HepG2 (cell line): ENCODE measurements around the gene CIAPIN1. TPM values are rescaled to one million over a fixed set of nuclear protein-coding genes. Genes with fewer than 3 reads are reported as not detected.

Experiments used
- BCL6 ChIP-seq: IDR thresholded peaks from 2 replicates; pipeline ENCODE4 v1.6.1; 2016; ENCODE audit warnings: missing genetic modification reagents, missing compliant biosample characterization
- CAMTA2 ChIP-seq: sonication (generic); formaldehyde crosslinking; IDR thresholded peaks from 2 replicates; pipeline ENCODE4 v1.4.0; 2020; ENCODE audit warnings: mild to moderate bottlenecking, missing genetic modification reagents, borderline replicate concordance
- DZIP1 ChIP-seq: sonication (generic); formaldehyde crosslinking; IDR thresholded peaks from 2 replicates; pipeline ENCODE4 v1.5.0; 2020; ENCODE audit warnings: mild to moderate bottlenecking, missing genetic modification reagents
- FLYWCH1 ChIP-seq: sonication (generic); formaldehyde crosslinking; IDR thresholded peaks from 2 replicates; pipeline ENCODE4 v1.8.1; 2023; ENCODE audit warnings: mild to moderate bottlenecking, missing genetic modification reagents
- FOXK1 ChIP-seq: sonication (generic); formaldehyde crosslinking; IDR thresholded peaks from 2 replicates; pipeline ENCODE4 v1.4.0; 2020; ENCODE audit warnings: low read depth, missing genetic modification reagents, borderline replicate concordance
- IRF9 ChIP-seq: sonication (generic); formaldehyde crosslinking; IDR thresholded peaks from 2 replicates; pipeline ENCODE4 v1.8.0; 2022; ENCODE audit warnings: missing genetic modification reagents, mild to moderate bottlenecking, borderline replicate concordance
- MIXL1 ChIP-seq: IDR thresholded peaks from 2 replicates; pipeline ENCODE4 v1.6.1; 2016
- NR2F1 ChIP-seq, 2 experiments: fragments of 450-650 bp in 1 of 2; formaldehyde crosslinking in 1 of 2; IDR thresholded peaks; 2 replicates each; pipeline versions ENCODE4 v1.5.0 to v1.6.1; 2016 to 2020; ENCODE audit warnings: mild to moderate bottlenecking in 1 of 2, missing compliant biosample characterization in 1 of 2, missing genetic modification reagents in 1 of 2, moderate library complexity in 1 of 2
- POLR2G ChIP-seq: fragments of 200-400 bp; formaldehyde crosslinking; IDR thresholded peaks from 2 replicates; pipeline ENCODE4 v1.6.1; 2018; ENCODE audit warnings: mild to moderate bottlenecking, low read depth, low read length, moderate library complexity
- PREB ChIP-seq: sonication (generic); formaldehyde crosslinking; IDR thresholded peaks from 2 replicates; pipeline ENCODE4 v1.4.0; 2020; ENCODE audit warnings: missing genetic modification reagents
- RARA ChIP-seq: IDR thresholded peaks from 2 replicates; pipeline ENCODE4 v1.6.1; 2016; ENCODE audit warnings: missing genetic modification reagents, missing compliant biosample characterization
- RBM22 ChIP-seq: fragments of 200-400 bp; formaldehyde crosslinking; optimal IDR thresholded peaks from 2 replicates; pipeline ENCODE3; 2017; ENCODE audit warnings: mild to moderate bottlenecking, low read length, moderate library complexity
- RFXANK ChIP-seq: IDR thresholded peaks from 2 replicates; pipeline ENCODE4 v1.6.1; 2016
- TARDBP ChIP-seq: sonication (generic); formaldehyde crosslinking; IDR thresholded peaks from 2 replicates; pipeline ENCODE4 v1.8.0; 2022; ENCODE audit warnings: mild to moderate bottlenecking, missing genetic modification reagents
- TBX2 ChIP-seq: sonication (generic); formaldehyde crosslinking; IDR thresholded peaks from 2 replicates; pipeline ENCODE4 v1.5.0; 2020; ENCODE audit warnings: missing genetic modification reagents, mild to moderate bottlenecking, borderline replicate concordance
- TCF7 ChIP-seq: sonication (generic); IDR thresholded peaks from 2 replicates; pipeline ENCODE4 v1.6.1; 2016; ENCODE audit warnings: antibody characterized with exemption, low read depth
- ZFP36L2 ChIP-seq: sonication (generic); formaldehyde crosslinking; IDR thresholded peaks from 2 replicates; pipeline ENCODE4 v1.4.0; 2020; ENCODE audit warnings: missing genetic modification reagents
- ZNF501 ChIP-seq: sonication (generic); formaldehyde crosslinking; IDR thresholded peaks from 2 replicates; pipeline ENCODE4 v1.5.1; 2020; ENCODE audit warnings: mild to moderate bottlenecking, moderate library complexity, missing genetic modification reagents
- ZNF605 ChIP-seq: sonication (generic); formaldehyde crosslinking; IDR thresholded peaks from 2 replicates; pipeline ENCODE4 v1.8.0; 2022; ENCODE audit warnings: mild to moderate bottlenecking, missing genetic modification reagents
- ZNF839 ChIP-seq: sonication (generic); formaldehyde crosslinking; IDR thresholded peaks from 2 replicates; pipeline ENCODE4 v1.4.0; 2020; ENCODE audit warnings: missing genetic modification reagents, mild to moderate bottlenecking, borderline replicate concordance
- polyA plus RNA-seq, 8 experiments: library from polyadenylated mRNA; depleted of rRNA in 3 of 8; stranded (reverse) in 7 of 8; unstranded in 1 of 8; fragments of >200 nt; fragmentation: Illumina TruSeq in 4 of 8; extraction: Trizol in 4 of 8; gene quantifications; 2 replicates each; pipeline versions ENCODE4 v1.2.1 to v1.2.3, GENCODE V29; 2011 to 2016; ENCODE audit warnings: low read depth in 4 of 8, missing spikeins in 1 of 8, mixed read lengths in 1 of 8; ENCODE audit not compliant: insufficient read depth in 1 of 8
- total RNA-seq, 5 experiments: library from RNA; depleted of rRNA; stranded (reverse); fragments of >200 nt; fragmentation: Illumina TruSeq; extraction: Trizol; gene quantifications; 2 replicates each; pipeline ENCODE4 v1.2.3, GENCODE V29; 2016; ENCODE audit warnings: low read depth in 1 of 5
- TF ChIP-seq, protein P1 (sequence below): sonication (generic); formaldehyde crosslinking; IDR thresholded peaks from 2 replicates; pipeline ENCODE4 v1.5.1; 2020; ENCODE audit warnings: mild to moderate bottlenecking, missing genetic modification reagents, moderate library complexity
- TF ChIP-seq, protein P2 (sequence below): sonication (generic); formaldehyde crosslinking; conservative IDR thresholded peaks from 2 replicates; pipeline ENCODE4 v1.5.0; 2020; ENCODE audit warnings: missing genetic modification reagents

The CIAPIN1 gene
- total and polyA plus RNA-seq, 2 of the 13 experiments (the other 11 are each of a cell fraction or from before 2014, with no cell fraction given), result 69.3 to 89.7 TPM

DNA sequence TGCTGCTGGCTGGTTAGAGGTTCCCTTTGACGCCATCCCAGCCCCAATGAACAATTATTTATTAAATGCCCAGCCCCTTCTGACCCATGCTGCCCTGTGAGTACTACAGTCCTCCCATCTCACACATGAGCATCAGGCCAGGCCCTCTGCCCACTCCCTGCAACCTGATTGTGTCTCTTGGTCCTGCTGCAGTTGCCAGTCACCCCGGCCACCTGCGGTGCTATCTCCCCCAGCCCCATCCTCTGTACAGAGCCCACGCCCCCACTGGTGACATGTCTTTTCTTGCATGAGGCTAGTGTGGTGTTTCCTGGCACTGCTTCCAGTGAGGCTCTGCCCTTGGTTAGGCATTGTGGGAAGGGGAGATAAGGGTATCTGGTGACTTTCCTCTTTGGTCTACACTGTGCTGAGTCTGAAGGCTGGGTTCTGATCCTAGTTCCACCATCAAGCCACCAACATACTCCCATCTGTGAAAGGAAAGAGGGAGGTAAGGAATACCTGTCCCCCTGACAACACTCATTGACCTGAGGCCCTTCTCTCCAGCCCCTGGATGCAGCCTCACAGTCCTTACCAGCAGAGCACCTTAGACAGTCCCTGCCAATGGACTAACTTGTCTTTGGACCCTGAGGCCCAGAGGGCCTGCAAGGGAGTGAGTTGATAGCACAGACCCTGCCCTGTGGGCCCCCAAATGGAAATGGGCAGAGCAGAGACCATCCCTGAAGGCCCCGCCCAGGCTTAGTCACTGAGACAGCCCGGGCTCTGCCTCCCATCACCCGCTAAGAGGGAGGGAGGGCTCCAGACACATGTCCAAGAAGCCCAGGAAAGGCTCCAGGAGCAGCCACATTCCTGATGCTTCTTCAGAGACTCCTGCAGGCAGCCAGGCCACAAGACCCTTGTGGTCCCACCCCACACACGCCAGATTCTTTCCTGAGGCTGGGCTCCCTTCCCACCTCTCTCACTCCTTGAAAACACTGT is 63.6 kb downstream of the CIAPIN1 start (continued):
- TF ChIP-seq IRF9 (no peak), POLR2G (peak; percentile 9; the same call in 1 of the 2 replicates), RBM22 (peak; percentile 76), DZIP1 (CRISPR knock-in tag) (no peak), RARA (no peak), RFXANK (CRISPR knock-in tag) (0 out of 2 replicates have a peak, but pooled peaks have one; percentile 23), CAMTA2 (CRISPR knock-in tag) (no peak), ZFP36L2 (CRISPR knock-in tag) (no peak), MIXL1 (CRISPR knock-in tag) (0 out of 2 replicates have a peak, but pooled peaks have one; percentile 9), ZNF605 (CRISPR knock-in tag) (peak; percentile 51; the same call in 1 of the 2 replicates), FLYWCH1 (no peak; the same call in 1 of the 2 replicates), FOXK1 (CRISPR knock-in tag) (no peak), NR2F1 (CRISPR knock-in tag; IDR thresholded peaks at IDR 0.05) (no peak), TARDBP (no peak), BCL6 (CRISPR knock-in tag) (0 out of 2 replicates have a peak, but pooled peaks have one; percentile 18), ZNF501 (no peak), TCF7 (no peak), TBX2 (no peak), ZNF839 (no peak), PREB (CRISPR knock-in tag) (no peak)
- TF ChIP-seq, protein P1, sequence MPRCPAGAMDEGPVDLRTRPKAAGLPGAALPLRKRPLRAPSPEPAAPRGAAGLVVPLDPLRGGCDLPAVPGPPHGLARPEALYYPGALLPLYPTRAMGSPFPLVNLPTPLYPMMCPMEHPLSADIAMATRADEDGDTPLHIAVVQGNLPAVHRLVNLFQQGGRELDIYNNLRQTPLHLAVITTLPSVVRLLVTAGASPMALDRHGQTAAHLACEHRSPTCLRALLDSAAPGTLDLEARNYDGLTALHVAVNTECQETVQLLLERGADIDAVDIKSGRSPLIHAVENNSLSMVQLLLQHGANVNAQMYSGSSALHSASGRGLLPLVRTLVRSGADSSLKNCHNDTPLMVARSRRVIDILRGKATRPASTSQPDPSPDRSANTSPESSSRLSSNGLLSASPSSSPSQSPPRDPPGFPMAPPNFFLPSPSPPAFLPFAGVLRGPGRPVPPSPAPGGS (CRISPR knock-in tag), result 0 out of 2 replicates have a peak, but pooled peaks have one; percentile 42
- TF ChIP-seq, protein P2, sequence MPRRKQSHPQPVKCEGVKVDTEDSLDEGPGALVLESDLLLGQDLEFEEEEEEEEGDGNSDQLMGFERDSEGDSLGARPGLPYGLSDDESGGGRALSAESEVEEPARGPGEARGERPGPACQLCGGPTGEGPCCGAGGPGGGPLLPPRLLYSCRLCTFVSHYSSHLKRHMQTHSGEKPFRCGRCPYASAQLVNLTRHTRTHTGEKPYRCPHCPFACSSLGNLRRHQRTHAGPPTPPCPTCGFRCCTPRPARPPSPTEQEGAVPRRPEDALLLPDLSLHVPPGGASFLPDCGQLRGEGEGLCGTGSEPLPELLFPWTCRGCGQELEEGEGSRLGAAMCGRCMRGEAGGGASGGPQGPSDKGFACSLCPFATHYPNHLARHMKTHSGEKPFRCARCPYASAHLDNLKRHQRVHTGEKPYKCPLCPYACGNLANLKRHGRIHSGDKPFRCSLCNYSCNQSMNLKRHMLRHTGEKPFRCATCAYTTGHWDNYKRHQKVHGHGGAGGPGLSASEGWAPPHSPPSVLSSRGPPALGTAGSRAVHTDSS, result no peak
